ENCODE data around the gene TENM4.

GRCh38 chr11:79241852-79242241, 199.0 kb downstream of the TENM4 start:
- TF ChIP-seq CTCF (conservative IDR thresholded peaks at IDR 0.05; ENCODE audit: low read length) (no peak), EZH2phosphoT487 (IDR thresholded peaks at IDR 0.05; ENCODE audit: borderline replicate concordance, low read depth, low read length) (no peak)
